ENCODE measurements around the gene TULP4. TPM values are rescaled to one million over a fixed set of nuclear protein-coding genes. Genes with fewer than 3 reads are reported as not detected.

Gene TULP4
- total RNA-seq, 1 experiment from 2014 or later: 64.6 TPM

DNA sequence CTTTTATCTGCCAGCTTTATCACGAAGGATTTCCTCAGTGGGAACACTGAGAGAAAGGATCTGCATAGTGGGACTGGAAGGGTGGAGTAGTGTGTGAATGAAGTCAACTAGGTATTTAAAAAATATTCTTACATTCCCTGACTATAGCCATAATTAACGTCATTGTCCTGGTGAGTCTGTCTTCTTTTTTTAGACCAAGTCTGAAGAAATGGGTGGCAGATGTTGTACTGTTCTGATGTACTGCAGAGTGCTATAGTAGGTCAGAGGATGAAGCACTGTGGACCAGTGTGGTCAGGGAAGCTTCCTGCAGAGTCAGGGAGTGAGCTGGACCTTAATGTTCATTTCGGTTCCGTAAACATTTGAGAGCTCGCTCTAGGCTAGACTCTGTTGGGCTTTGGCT lies 11.9 kb downstream of the TULP4 start:
- Histone ChIP-seq H3K9me3 (ENCODE audit: control insufficient read depth, low read depth, low read length) (no peaks in the 10 kb centered on the region), H4K5ac (ENCODE audit: insufficient read length, low read depth, low read length) (no peak overlapping the region), H3T11ph (ENCODE audit: low read length) (no peak overlapping the region), H3K79me2 (ENCODE audit: insufficient read depth, low read length) (peaks cover 9% of the 10 kb centered on the region; the same call in 1 of the 2 replicates), H3K79me1 (ENCODE audit: insufficient read depth, low read depth, low read length, poor library complexity, severe bottlenecking) (no peaks in the 10 kb centered on the region), H2BK120ac (ENCODE audit: low read depth, low read length, poor library complexity, severe bottlenecking) (no peak overlapping the region), H3K4me1 (ENCODE audit: insufficient read depth, low read length) (peaks cover 12% of the 10 kb centered on the region; the same call in 1 of the 2 replicates), H2AK5ac (ENCODE audit: insufficient read length, low read length) (no peak overlapping the region), H2BK15ac (ENCODE audit: low read depth, low read length) (no peak overlapping the region), H3K27me3 (ENCODE audit: insufficient read depth, low read length) (no peaks in the 10 kb centered on the region), H3K23ac (ENCODE audit: insufficient read length, low read depth, low read length) (no peak overlapping the region), H2BK20ac (ENCODE audit: low read depth, low read length, poor library complexity, severe bottlenecking) (no peak overlapping the region), H2BK12ac (ENCODE audit: insufficient read length, low read depth, low read length) (no peak overlapping the region), H2AFZ (ENCODE audit: low read length) (no peak overlapping the region), H2BK5ac (ENCODE audit: insufficient read length, low read length) (no peak overlapping the region), H4K8ac (replicated peaks; ENCODE audit: insufficient read length, low read depth, low read length) (no peak overlapping the region), H3K18ac (ENCODE audit: insufficient read length, low read depth, low read length) (no peak overlapping the region), H3K14ac (ENCODE audit: insufficient read depth, low read length) (peak overlapping the region; percentile 32; the same call in 1 of the 2 replicates), H3K9ac (ENCODE audit: extremely low read depth, insufficient read length, low read length) (no peak overlapping the region), H3K56ac (ENCODE audit: insufficient read length, low read depth, low read length) (no peak overlapping the region), H3K27ac (ENCODE audit: insufficient read length, low read depth, low read length) (no peak overlapping the region), H4K20me1 (ENCODE audit: control insufficient read depth, insufficient read depth, insufficient read length) (no peaks in the 10 kb centered on the region), H3K23me2 (ENCODE audit: insufficient read length, low read depth, low read length, poor library complexity, severe bottlenecking) (no peaks in the 10 kb centered on the region), H3K4me2 (ENCODE audit: insufficient read depth, insufficient read length, low read length) (no peak overlapping the region), H3K4ac (ENCODE audit: low read depth, low read length) (no peak overlapping the region), H4K91ac (ENCODE audit: insufficient read length, low read depth, low read length) (no peak overlapping the region)
- no peak for DNase-seq
- H3K9me3 Mint-ChIP-seq: peaks cover 0 to 7% of the 10 kb centered on the region in 2 experiments; a peak in 3 of 5 replicates
- H3K27me3 Mint-ChIP-seq (ENCODE audit: low read depth): no peaks in the 10 kb centered on the region
- TF ChIP-seq, protein P1, sequence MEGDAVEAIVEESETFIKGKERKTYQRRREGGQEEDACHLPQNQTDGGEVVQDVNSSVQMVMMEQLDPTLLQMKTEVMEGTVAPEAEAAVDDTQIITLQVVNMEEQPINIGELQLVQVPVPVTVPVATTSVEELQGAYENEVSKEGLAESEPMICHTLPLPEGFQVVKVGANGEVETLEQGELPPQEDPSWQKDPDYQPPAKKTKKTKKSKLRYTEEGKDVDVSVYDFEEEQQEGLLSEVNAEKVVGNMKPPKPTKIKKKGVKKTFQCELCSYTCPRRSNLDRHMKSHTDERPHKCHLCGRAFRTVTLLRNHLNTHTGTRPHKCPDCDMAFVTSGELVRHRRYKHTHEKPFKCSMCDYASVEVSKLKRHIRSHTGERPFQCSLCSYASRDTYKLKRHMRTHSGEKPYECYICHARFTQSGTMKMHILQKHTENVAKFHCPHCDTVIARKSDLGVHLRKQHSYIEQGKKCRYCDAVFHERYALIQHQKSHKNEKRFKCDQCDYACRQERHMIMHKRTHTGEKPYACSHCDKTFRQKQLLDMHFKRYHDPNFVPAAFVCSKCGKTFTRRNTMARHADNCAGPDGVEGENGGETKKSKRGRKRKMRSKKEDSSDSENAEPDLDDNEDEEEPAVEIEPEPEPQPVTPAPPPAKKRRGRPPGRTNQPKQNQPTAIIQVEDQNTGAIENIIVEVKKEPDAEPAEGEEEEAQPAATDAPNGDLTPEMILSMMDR (conservative IDR thresholded peaks at IDR 0.05): no peak
- peaks cover 6 to 7% (median 6%) of the 10 kb centered on the region in 3 experiments; a peak in 6 of 7 replicates for H3K36me3 Mint-ChIP-seq (ENCODE audit: insufficient read depth in 1 of 3, low read depth in 3 of 3)
- H3K4me1 Mint-ChIP-seq: peaks cover 43 to 44% of the 10 kb centered on the region in 2 experiments
- H3K4me3 Mint-ChIP-seq: no peak overlapping the region
- no CpG with 5 or more reads among the region's 5 CpGs for WGBS (ENCODE audit: extremely low coverage, insufficient read length, low lambda C conversion rate)
- H3K27ac Mint-ChIP-seq: no peak overlapping the region

Measured in H9 (cell line).